IMR-90 (cell line): Measurements from ENCODE around the gene ARSB. TPM values are rescaled to one million over a fixed set of nuclear protein-coding genes. Genes with fewer than 3 reads are reported as not detected.

Experiments
- ATAC-seq: fragments of 200-7000 bp; cut with Tn5 transposase; 2 replicates; pipeline ENCODE4 v1.9.1; 2020; ENCODE audit warnings: low read depth, mild to moderate bottlenecking, moderate library complexity
- BruUV-seq: library from RNA; stranded (reverse); fragments of 400-500 nt; replicated peaks from 2 replicates; lab custom pipeline; 2021; lab: Mats Ljungman, UMichigan
- CTCF ChIA-PET: fragments of 300-600 bp; formaldehyde crosslinking; extraction: SDS; loops from one replicate; lab custom pipeline; 2021; ENCODE audit warnings: antibody characterized with exemption; lab: Yijun Ruan, JAX
- POLR2A ChIA-PET: fragments of 300-600 bp; sonication (Branson Sonifier 250); formaldehyde crosslinking; loops from one replicate; lab custom pipeline; 2022; ENCODE audit warnings: antibody characterized with exemption; ENCODE audit not compliant: unreplicated experiment; lab: Charles Lee
- DNase-seq: peaks from one replicate; pipeline ENCODE4 v3.0.0; 2013
- H2AFZ ChIP-seq: replicated peaks from 2 replicates; pipeline ENCODE3; 2013; ENCODE audit warnings: low read length, mild to moderate bottlenecking; ENCODE audit not compliant: poor library complexity
- H2AK5ac ChIP-seq: 2 replicates; pipeline ENCODE4 v1.6.1; 2013; ENCODE audit warnings: low read depth, low read length, inconsistent platforms
- H2AK9ac ChIP-seq: replicated peaks from 2 replicates; pipeline ENCODE3; 2013; ENCODE audit warnings: mild to moderate bottlenecking, low read depth, low read length, moderate library complexity; ENCODE audit not compliant: poor library complexity
- H2BK120ac ChIP-seq: 2 replicates; pipeline ENCODE4 v1.6.1; 2013; ENCODE audit warnings: low read depth, low read length, inconsistent platforms
- H2BK15ac ChIP-seq: 3 replicates; pipeline ENCODE4 v1.6.1; 2013; ENCODE audit warnings: low read depth, low read length, inconsistent platforms
- H2BK20ac ChIP-seq: 2 replicates; pipeline ENCODE4 v1.6.1; 2013; ENCODE audit warnings: low read depth, mild to moderate bottlenecking, inconsistent platforms, low read length, moderate library complexity
- H2BK5ac ChIP-seq: 2 replicates; pipeline ENCODE4 v1.6.1; 2013; ENCODE audit warnings: mild to moderate bottlenecking, low read depth, low read length, inconsistent platforms; ENCODE audit not compliant: poor library complexity, severe bottlenecking
- H3K14ac ChIP-seq: replicated peaks from 2 replicates; pipeline ENCODE4 v1.6.1; 2013; ENCODE audit warnings: low read depth, low read length, inconsistent platforms
- H3K18ac ChIP-seq: 2 replicates; pipeline ENCODE4 v1.6.1; 2013; ENCODE audit warnings: low read depth, low read length, control low read depth
- H3K23ac ChIP-seq: 2 replicates; pipeline ENCODE4 v1.6.1; 2013; ENCODE audit warnings: low read depth, low read length, inconsistent platforms
- H3K27ac ChIP-seq: 2 replicates; pipeline ENCODE4 v1.5.1; 2013; ENCODE audit warnings: mild to moderate bottlenecking, control low read depth, low read length; ENCODE audit not compliant: insufficient read depth
- H3K27me3 ChIP-seq: 2 replicates; pipeline ENCODE4 v1.6.1; 2013; ENCODE audit warnings: low read length; ENCODE audit not compliant: control insufficient read depth, insufficient read depth
- H3K36me3 ChIP-seq: 2 replicates; pipeline ENCODE4 v1.6.1; 2013; ENCODE audit warnings: low read length, mixed read lengths; ENCODE audit not compliant: control insufficient read depth, insufficient read depth
- H3K4ac ChIP-seq: 2 replicates; pipeline ENCODE4 v1.6.1; 2013; ENCODE audit warnings: low read depth, low read length, inconsistent platforms
- H3K4me1 ChIP-seq: 2 replicates; pipeline ENCODE4 v1.6.1; 2013; ENCODE audit warnings: low read length, mixed read lengths; ENCODE audit not compliant: control insufficient read depth, insufficient read depth
- H3K4me2 ChIP-seq: 2 replicates; pipeline ENCODE4 v1.6.1; 2013; ENCODE audit warnings: low read depth, mild to moderate bottlenecking, control low read depth, low read length, moderate library complexity
- H3K4me3 ChIP-seq: 2 replicates; pipeline ENCODE4 v1.5.1; 2013; ENCODE audit warnings: low read depth, mild to moderate bottlenecking, control low read depth, low read length, moderate library complexity; ENCODE audit not compliant: insufficient read depth
- H3K56ac ChIP-seq: 2 replicates; pipeline ENCODE4 v1.6.1; 2013; ENCODE audit warnings: low read length, inconsistent platforms; ENCODE audit not compliant: insufficient read depth; ENCODE audit errors: extremely low read depth
- H3K79me1 ChIP-seq, 2 experiments: 2 replicates each; pipeline ENCODE4 v1.6.1; 2013; ENCODE audit warnings: low read length in 2 of 2, inconsistent platforms in 1 of 2, low read depth in 1 of 2
- H3K9ac ChIP-seq: 2 replicates; pipeline ENCODE4 v1.6.1; 2013; ENCODE audit warnings: low read depth, low read length, control low read depth
- H3K9me1 ChIP-seq: 2 replicates; pipeline ENCODE4 v1.6.1; 2013; ENCODE audit warnings: low read length, inconsistent platforms; ENCODE audit not compliant: insufficient read depth
- H3K9me3 ChIP-seq: 2 replicates; pipeline ENCODE4 v1.6.1; 2013; ENCODE audit warnings: low read length; ENCODE audit not compliant: control insufficient read depth, insufficient read depth
- H4K20me1 ChIP-seq: 2 replicates; pipeline ENCODE4 v1.6.1; 2013; ENCODE audit warnings: low read length, inconsistent platforms; ENCODE audit not compliant: insufficient read depth
- H4K5ac ChIP-seq: 2 replicates; pipeline ENCODE4 v1.6.1; 2013; ENCODE audit warnings: mild to moderate bottlenecking, low read depth, low read length, control low read depth
- H4K8ac ChIP-seq, 2 experiments: 2 replicates each; pipeline ENCODE4 v1.6.1; 2013; ENCODE audit warnings: low read depth in 2 of 2, low read length in 2 of 2, control low read depth in 1 of 2, inconsistent platforms in 1 of 2
- H4K91ac ChIP-seq: 2 replicates; pipeline ENCODE4 v1.6.1; 2013; ENCODE audit warnings: low read depth, low read length, inconsistent platforms; ENCODE audit not compliant: insufficient read depth
- CEBPB ChIP-seq: IDR thresholded peaks from 2 replicates; pipeline ENCODE4 v1.6.1; 2012; ENCODE audit warnings: low read depth, low read length, improper control_type of control experiment
- CHD1 ChIP-seq: IDR thresholded peaks from 2 replicates; pipeline ENCODE4 v1.6.1; 2012; ENCODE audit warnings: low read depth, low read length, improper control_type of control experiment
- ELK1 ChIP-seq: fragments of 150-350 bp; IDR thresholded peaks from 2 replicates; pipeline ENCODE4 v1.6.1; 2016; ENCODE audit warnings: low read depth, mild to moderate bottlenecking, low read length, moderate library complexity, borderline replicate concordance
- FOS ChIP-seq: fragments of 150-350 bp; IDR thresholded peaks from 2 replicates; pipeline ENCODE4 v1.6.1; 2016; ENCODE audit warnings: low read depth, low read length
- RAD21 ChIP-seq: IDR thresholded peaks from 2 replicates; pipeline ENCODE4 v1.6.1; 2012; ENCODE audit warnings: low read length, improper control_type of control experiment
- RFX5 ChIP-seq: IDR thresholded peaks from 2 replicates; pipeline ENCODE4 v1.8.0; 2012; ENCODE audit warnings: low read depth, mild to moderate bottlenecking, low read length, moderate library complexity
- SMC3 ChIP-seq: fragments of 150-350 bp; IDR thresholded peaks from 2 replicates; pipeline ENCODE4 v1.6.1; 2016; ENCODE audit warnings: low read depth, mild to moderate bottlenecking, antibody characterized with exemption, low read length, moderate library complexity
- USF2 ChIP-seq: fragments of 150-350 bp; IDR thresholded peaks from 2 replicates; pipeline ENCODE4 v1.6.1; 2017; ENCODE audit warnings: mild to moderate bottlenecking, antibody characterized with exemption, low read length, low read depth
- WGBS, 2 experiments: methylation state at CpG; one replicate each; pipeline versions ENCODE4 v1.1.5 to v1.1.7; 2013; ENCODE audit warnings: missing lambda C conversion rate in 2 of 2; ENCODE audit not compliant: insufficient read length in 1 of 2; ENCODE audit errors: extremely low coverage in 2 of 2; 5-methylcytosine and 5-hydroxymethylcytosine counted together
- dilution Hi-C: fragments of 300-500 bp; cut with HindIII; formaldehyde crosslinking; loops from one replicate; pipeline ENCODE4 v1.14.3; 2018; ENCODE audit warnings: low sequenced_read_pairs; ENCODE audit not compliant: unreplicated experiment
- in situ Hi-C: fragments of 300-500 bp; cut with MboI; formaldehyde crosslinking; loops from 3 replicates; pipeline ENCODE4 v1.14.3; 2019; ENCODE audit warnings: low sequenced_read_pairs, inconsistent platforms, mixed read lengths
- intact Hi-C: fragments of 100-400 bp; cut with micrococcal nuclease; formaldehyde crosslinking; loops from 2 replicates; pipeline ENCODE4 v1.10.0; 2022
- polyA plus RNA-seq, 3 experiments: library from polyadenylated mRNA; depleted of rRNA; stranded (reverse); fragments of >200 nt; gene quantifications; 2 replicates each; pipeline ENCODE4 v1.2.3, GENCODE V29; 2012; ENCODE audit warnings: low replicate concordance in 1 of 3
- total RNA-seq: library from RNA; depleted of rRNA; stranded (reverse); fragments of >200 nt; gene quantifications from 2 replicates; pipeline ENCODE4 v1.2.3, GENCODE V29; 2012

The ARSB gene
- total and polyA plus RNA-seq, 2 of the 4 experiments (the other 2 are of a cell fraction), result 16.0 to 16.3 TPM

GRCh38 chr5:78805474-78806124, 179.5 kb downstream of the ARSB start (continued):
- no peak for TF ChIP-seq CEBPB

- in situ Hi-C loops (no loop called here), intact Hi-C loops (loop anchor here (5.0 kb wide), 1 partner anchor 268 kb away; no protein-coding TSS in a partner anchor), dilution Hi-C loops (no loop called here)
- Histone ChIP-seq H3K14ac (peak overlapping the region; percentile 61), H2AK5ac (peak overlapping the region; percentile 81), H3K79me1 (no peaks in the 10 kb centered on the region; a peak in 1 of 4 replicates), H2AK9ac (no peak overlapping the region), H3K9ac (no peak overlapping the region), H4K20me1 (no peaks in the 10 kb centered on the region), H4K8ac (peak overlapping the region; percentile 29 to 68), H3K27me3 (no peaks in the 10 kb centered on the region), H2AFZ (no peak overlapping the region), H4K91ac (peak overlapping the region; percentile 76; the same call in 1 of the 2 replicates), H2BK5ac (no peak overlapping the region), H4K5ac (peak overlapping the region; percentile 19; the same call in 1 of the 2 replicates), H3K27ac (no peak overlapping the region), H2BK120ac (peak overlapping the region; percentile 99), H2BK15ac (peak overlapping the region; percentile 54; the same call in 2 of the 3 replicates), H3K18ac (peak overlapping the region; percentile 43), H3K36me3 (no peaks in the 10 kb centered on the region), H3K4me3 (no peak overlapping the region), H3K4me2 (no peak overlapping the region), H3K56ac (no peak overlapping the region), H3K4ac (peak overlapping the region; percentile 62), H3K23ac (peak overlapping the region; percentile 55; the same call in 1 of the 2 replicates), H3K9me3 (no peaks in the 10 kb centered on the region), H2BK20ac (peak overlapping the region; percentile 83), H3K4me1 (peaks cover 19% of the 10 kb centered on the region), H3K9me1 (peaks cover 25% of the 10 kb centered on the region)
- ATAC-seq, result no peak
- BruUV-seq, result no TSS peak
- POLR2A ChIA-PET, result no interaction called here
- CTCF ChIA-PET, result interaction anchor here (0.9 to 1.3 kb wide), 2 partner anchors 19 to 95 kb away, joined by 3 to 4 read pairs; no protein-coding TSS in a partner anchor
- no CpG with 5 or more reads among the region's 6 CpGs for WGBS, 2 experiments
- TF ChIP-seq FOS, result no peak
- TF ChIP-seq USF2, result no peak
- no peak for TF ChIP-seq RFX5
- no peak for TF ChIP-seq CHD1
- TF ChIP-seq RAD21, result no peak
- TF ChIP-seq ELK1, result no peak
- no peak for TF ChIP-seq SMC3
- no peak for DNase-seq
These were observed 180.1 kb downstream of the ARSB start for GRCh38 chr5:78804995-78805394.
